Naive thymus-derived CD8-positive, alpha-beta T cell (primary cell): ENCODE results near the gene PRKCG. TPM values are rescaled to one million over a fixed set of nuclear protein-coding genes. Genes with fewer than 3 reads are reported as not detected.

Source experiments
- ATAC-seq, 2 donors: fragments of 150-1000 bp; cut with Tn5 transposase in 1 of 2; sonication (Bioruptor Pico), chemical (Tn5 transposase) in 1 of 2; 1 replicate in 1 of 2; 2 replicates in 1 of 2; pipeline ENCODE4 v1.10.0; 2021; ENCODE audit warnings: mild to moderate bottlenecking in 2 of 2, moderate library complexity in 2 of 2
- POLR2A ChIA-PET: fragments of 350-600 bp; sonication (Branson Sonifier 250); formaldehyde crosslinking; loops from one replicate; lab custom pipeline; 2021; ENCODE audit warnings: antibody characterized with exemption; lab: Charles Lee
- DNase-seq, 10 donors: peaks; one replicate each; pipeline versions ENCODE4 v3.0.0 to v3.0.0-alpha.2; 2020 to 2022
- H3K27ac Mint-ChIP-seq, 10 donors: one replicate each; pipeline ENCODE4 v1.8.0; 2020 to 2022; ENCODE audit warnings: mild to moderate bottlenecking in 10 of 10, mixed read lengths in 10 of 10, moderate library complexity in 4 of 10, inconsistent platforms in 1 of 10
- H3K27me3 Mint-ChIP-seq, 5 donors: one replicate each; pipeline ENCODE4 v1.8.0; 2021 to 2022; ENCODE audit warnings: mixed read lengths in 5 of 5
- H3K36me3 Mint-ChIP-seq, 3 donors: one replicate each; pipeline ENCODE4 v1.8.0; 2020 to 2022; ENCODE audit warnings: mixed read lengths in 3 of 3, mild to moderate bottlenecking in 2 of 3, inconsistent platforms in 1 of 3
- H3K4me1 Mint-ChIP-seq, 4 donors: one replicate each; pipeline ENCODE4 v1.8.0; 2021 to 2022; ENCODE audit warnings: mixed read lengths in 4 of 4
- H3K4me3 Mint-ChIP-seq, 10 donors: one replicate each; pipeline ENCODE4 v1.8.0; 2020 to 2022; ENCODE audit warnings: mild to moderate bottlenecking in 10 of 10, mixed read lengths in 10 of 10, moderate library complexity in 6 of 10, inconsistent platforms in 1 of 10
- H3K9me3 Mint-ChIP-seq, 9 donors: one replicate each; pipeline ENCODE4 v1.8.0; 2020 to 2022; ENCODE audit warnings: mixed read lengths in 9 of 9, mild to moderate bottlenecking in 3 of 9, inconsistent platforms in 1 of 9, moderate library complexity in 1 of 9
- polyA plus RNA-seq, 3 donors: library from polyadenylated mRNA; unstranded; fragments of 300-500 nt; fragmentation: Illumina TruSeq; gene quantifications; one replicate each; pipeline ENCODE4 v1.2.3, GENCODE V29; 2021
- total RNA-seq, 8 experiments: library from RNA in 2 of 8; stranded (reverse) in 2 of 8; gene quantifications; one replicate each; pipeline ENCODE4 v1.2.3 and lab custom pipeline; 2021 to 2026

PRKCG gene
- total and polyA plus RNA-seq, 5 experiments from 2014 or later = not detected

DNA sequence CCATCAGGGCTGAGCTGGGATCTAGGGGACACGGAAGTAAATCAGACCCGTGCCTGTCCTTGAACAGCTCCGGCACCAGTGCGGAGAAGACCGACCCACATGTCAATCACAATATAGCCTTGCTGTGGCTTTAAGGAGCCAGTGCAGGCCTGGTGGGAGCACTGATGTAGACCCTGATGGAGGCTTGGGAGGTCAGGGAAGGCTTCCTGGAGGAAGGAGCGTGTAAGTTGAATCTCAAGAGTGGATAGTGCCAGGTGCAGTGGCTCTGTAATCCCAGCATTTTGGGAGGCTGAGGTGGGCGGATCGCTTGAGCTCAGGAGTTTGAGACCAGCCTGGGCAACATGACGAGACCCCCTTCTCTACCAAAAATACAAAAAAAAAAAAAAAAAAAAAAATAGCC, 70.0 kb downstream of the PRKCG start:
- POLR2A ChIA-PET = interaction anchor here (0.7 kb wide), 1 partner anchor 102 kb away, joined by 3 read pairs; no protein-coding TSS in a partner anchor
- peaks cover 0 to 6% (median 2%) of the 10 kb centered on the region in 9 donors for H3K9me3 Mint-ChIP-seq
- no peak overlapping the region for H3K27ac Mint-ChIP-seq
- H3K36me3 Mint-ChIP-seq = peaks cover 0 to 6% (median 0%) of the 10 kb centered on the region in 3 donors
- no peak for DNase-seq
- ATAC-seq = no peak
- H3K4me1 Mint-ChIP-seq = no peaks in the 10 kb centered on the region
- H3K4me3 Mint-ChIP-seq = no peak overlapping the region
- peaks cover 24 to 61% (median 38%) of the 10 kb centered on the region in 5 donors for H3K27me3 Mint-ChIP-seq

DNA sequence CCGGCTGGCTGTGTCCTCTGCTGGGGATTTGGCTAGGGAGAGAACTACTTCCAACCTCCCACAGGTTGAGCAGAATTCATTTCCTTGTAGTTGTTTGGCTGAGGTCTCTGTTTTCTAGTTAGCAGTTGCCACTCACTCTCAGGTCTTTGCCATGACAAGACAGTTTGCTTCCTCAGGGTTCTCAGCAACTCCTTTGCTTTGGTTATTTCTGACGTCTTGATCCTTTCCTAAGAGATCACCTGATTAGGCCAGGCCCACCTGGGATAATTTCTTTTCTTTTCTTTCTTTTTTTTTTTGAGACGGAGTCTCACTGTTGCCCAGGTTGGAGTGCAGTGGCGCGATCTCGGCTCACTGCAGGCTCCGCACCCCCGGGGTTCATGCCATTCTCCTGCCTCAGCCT, 71.4 kb downstream of the PRKCG start:
- POLR2A ChIA-PET = no interaction called here

More for the DNA sequence above, 71.4 kb downstream of the PRKCG start:
- Mint-ChIP-seq H3K27me3 (peaks cover 24 to 64% (median 41%) of the 10 kb centered on the region in 5 donors), H3K27ac (no peak overlapping the region), H3K36me3 (peaks cover 0 to 6% (median 0%) of the 10 kb centered on the region in 3 donors), H3K9me3 (peaks cover 0 to 8% (median 2%) of the 10 kb centered on the region in 9 donors), H3K4me1 (peaks cover 0 to 2% (median 1%) of the 10 kb centered on the region in 4 donors), H3K4me3 (no peak overlapping the region)
- ATAC-seq (no peak), DNase-seq (no peak)

Other genes with a start within 250 kb of the PRKCG start
- not detected for gene NLRP12, start 57.9 kb upstream of the PRKCG start, total RNA-seq
- gene NLRP12, start 57.9 kb upstream of the PRKCG start, polyA plus RNA-seq = under 1 TPM in 1 of 3 donors, not detected in 2; 0.21 TPM
- 10 to 100 TPM; 35.0 to 36.5 TPM for gene MYADM, start 14.3 kb upstream of the PRKCG start, total RNA-seq
- 10 to 100 TPM; 33.9 to 42.0 (median 40.3) TPM for gene MYADM, start 14.3 kb upstream of the PRKCG start, polyA plus RNA-seq
- not detected for gene CACNG7, start 27.1 kb downstream of the PRKCG start, total RNA-seq
- gene CACNG7, start 27.1 kb downstream of the PRKCG start, polyA plus RNA-seq = not detected
- not detected for gene CACNG8, start 80.7 kb downstream of the PRKCG start, total RNA-seq
- not detected for gene CACNG8, start 80.7 kb downstream of the PRKCG start, polyA plus RNA-seq
- not detected for gene CACNG6, start 109.4 kb downstream of the PRKCG start, total RNA-seq
- gene CACNG6, start 109.4 kb downstream of the PRKCG start, polyA plus RNA-seq = not detected
- gene VSTM1, start 181.7 kb downstream of the PRKCG start, total RNA-seq = not detected
- gene VSTM1, start 181.7 kb downstream of the PRKCG start, polyA plus RNA-seq = not detected
- gene TARM1, start 199.2 kb downstream of the PRKCG start, total RNA-seq = not detected
- not detected for gene TARM1, start 199.2 kb downstream of the PRKCG start, polyA plus RNA-seq
- gene OSCAR, start 218.6 kb downstream of the PRKCG start, total RNA-seq = under 1 TPM in 1 of 2 experiments, not detected in 1; 0.33 TPM
- under 1 TPM in 1 of 3 donors, not detected in 2; 0.16 TPM for gene OSCAR, start 218.6 kb downstream of the PRKCG start, polyA plus RNA-seq
- 100 to 1,000 TPM; 103 to 112 TPM for gene NDUFA3, start 220.7 kb downstream of the PRKCG start, total RNA-seq
- gene NDUFA3, start 220.7 kb downstream of the PRKCG start, polyA plus RNA-seq = 100 to 1,000 TPM; 489 to 564 (median 529) TPM
- gene TFPT, start 233.5 kb downstream of the PRKCG start, total RNA-seq = 10 to 100 TPM; 14.2 to 16.8 TPM
- gene TFPT, start 233.5 kb downstream of the PRKCG start, polyA plus RNA-seq = 10 to 100 TPM; 17.4 to 24.4 (median 23.0) TPM
- gene PRPF31, start 233.6 kb downstream of the PRKCG start, total RNA-seq = 10 to 100 TPM; 76.4 to 86.8 TPM
- 10 to 100 TPM; 64.0 to 82.4 (median 80.8) TPM for gene PRPF31, start 233.6 kb downstream of the PRKCG start, polyA plus RNA-seq